HG03439 (cell line): ENCODE data around the gene LSM7.
"Not testable (repeated sequence)": the region's sequence is repeated elsewhere in the genome, so short reads cannot be mapped to it uniquely, and the experiment has no call there.

ENCODE experiments used
- ATAC-seq: cut with Tn5 transposase; IDR thresholded peaks from one replicate; pipeline ENCODE4 v1.9.1; 2021; ENCODE audit warnings: mild to moderate bottlenecking, moderate library complexity; ENCODE audit not compliant: unreplicated experiment

LSM7 gene

GRCh38 chr19:2281265-2282061, 46.9 kb downstream of the LSM7 start:
- ATAC-seq, result not testable (repeated sequence)

DNA sequence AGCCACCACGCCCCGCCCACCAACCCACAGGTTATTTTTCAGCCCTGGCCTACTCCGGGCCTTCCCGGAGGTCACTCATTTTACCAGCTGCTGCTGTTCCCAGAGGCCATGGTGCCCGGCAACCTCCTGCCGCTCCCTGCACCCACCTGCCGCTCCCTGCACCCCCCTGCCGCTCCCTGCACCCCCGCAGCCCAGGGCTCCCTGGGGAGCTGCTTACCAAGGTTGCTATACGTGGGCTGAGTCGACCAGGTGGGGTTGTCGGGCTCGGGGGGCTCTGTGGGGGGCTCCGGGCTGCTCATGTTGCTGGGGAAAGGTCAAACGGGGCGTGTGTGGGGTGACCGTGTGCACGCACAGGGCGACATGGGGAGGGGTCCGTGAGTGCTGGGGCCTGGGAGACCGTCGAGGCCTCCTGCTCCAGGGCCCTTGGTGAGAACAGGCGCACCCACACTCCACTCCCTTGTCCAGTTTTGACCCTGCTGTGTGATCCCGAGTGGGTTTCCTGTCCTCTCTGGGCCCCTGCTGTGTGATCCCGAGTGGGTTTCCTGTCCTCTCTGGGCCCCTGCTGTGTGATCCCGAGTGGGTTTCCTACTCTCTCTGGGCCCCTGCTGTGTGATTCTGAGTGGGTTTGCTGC, 47.6 kb downstream of the LSM7 start:
- no peak for ATAC-seq

GRCh38 chr19:2278459-2279158, 49.8 kb downstream of the LSM7 start:
- ATAC-seq, result no peak

DNA sequence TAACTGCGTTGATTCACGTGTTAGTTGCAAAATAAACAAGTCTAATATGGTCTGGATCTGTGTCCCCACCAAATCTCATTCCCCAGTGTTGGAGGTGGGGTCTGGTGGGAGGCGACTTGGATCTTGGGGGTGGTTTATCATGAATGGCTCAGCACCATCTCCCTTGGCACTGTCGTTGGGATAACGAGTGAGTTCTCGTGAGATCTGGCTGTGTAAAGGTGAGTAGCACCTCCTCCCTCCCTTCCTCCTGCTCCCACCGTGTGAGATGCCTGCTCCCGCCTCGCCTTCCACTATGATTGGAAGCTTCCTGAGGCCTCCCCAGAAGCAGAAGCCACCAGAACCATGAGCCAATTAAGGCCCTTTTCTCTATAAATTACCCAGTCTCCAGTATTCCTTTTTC, 51.2 kb downstream of the LSM7 start:
- no peak for ATAC-seq

- no peak for ATAC-seq
Observed at GRCh38 chr19:2276429-2276986, 51.9 kb downstream of the LSM7 start.

GRCh38 chr19:2275588-2276428, 52.6 kb downstream of the LSM7 start:
- no peak for ATAC-seq

GRCh38 chr19:2274931-2275535, 53.4 kb downstream of the LSM7 start:
- ATAC-seq, result no peak

GRCh38 chr19:2274185-2274711, 54.1 kb downstream of the LSM7 start:
- ATAC-seq, result no peak

DNA sequence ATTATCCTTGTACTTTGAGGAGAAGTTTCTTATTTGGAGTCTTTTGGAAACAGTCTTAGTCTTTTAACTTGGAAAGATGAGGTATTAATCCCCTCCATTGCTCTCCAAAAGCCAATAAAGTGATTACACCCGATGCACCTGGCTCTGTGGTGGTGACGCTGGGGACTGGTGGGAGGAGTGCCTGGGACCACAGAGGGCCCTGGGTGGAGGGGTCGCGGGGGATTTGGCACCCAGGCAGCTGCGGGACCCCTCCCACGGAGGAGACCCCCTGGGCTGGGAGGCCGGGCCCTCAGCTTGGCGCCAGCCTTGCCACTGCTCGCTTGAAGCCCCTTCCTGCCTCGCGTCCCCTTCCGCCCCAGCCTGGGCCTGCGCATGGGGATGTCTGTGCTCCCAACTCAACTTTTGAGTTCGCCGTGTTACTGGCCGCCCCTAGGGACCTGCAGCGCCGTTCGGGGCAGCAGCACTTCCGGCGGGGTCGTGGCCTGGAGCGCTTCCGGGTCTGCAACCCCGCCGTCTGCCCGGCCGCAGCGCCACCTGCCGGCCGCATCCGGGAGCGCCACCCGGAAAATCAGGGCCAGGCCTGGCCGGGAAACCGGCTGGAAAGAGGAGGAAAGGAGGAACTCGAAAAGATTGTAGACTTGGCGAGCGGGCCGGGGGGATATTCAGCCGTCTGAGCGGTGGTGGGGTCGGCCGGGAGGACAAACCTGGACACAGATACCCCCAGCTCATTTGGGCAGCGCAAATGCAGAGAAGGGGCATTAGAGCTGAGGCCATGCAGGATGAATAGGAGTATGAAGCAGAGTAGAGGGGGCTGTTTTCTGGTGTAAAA, 54.8 kb downstream of the LSM7 start:
- no peak for ATAC-seq
